GM21367 (cell line): ENCODE measurements around the gene STON2.
A peak's percentile ranks its signal among the peaks of the same experiment; 100 is the strongest.
"Not testable (repeated sequence)": the region's sequence is repeated elsewhere in the genome, so short reads cannot be mapped to it uniquely, and the experiment has no call there.

Source experiments
- ATAC-seq: cut with Tn5 transposase; IDR thresholded peaks from one replicate; pipeline ENCODE4 v1.9.1; 2021; ENCODE audit not compliant: unreplicated experiment

STON2 gene

GRCh38 chr14:81272317-81272716 lies 127.8 kb downstream of the STON2 start:
- ATAC-seq = no peak

DNA sequence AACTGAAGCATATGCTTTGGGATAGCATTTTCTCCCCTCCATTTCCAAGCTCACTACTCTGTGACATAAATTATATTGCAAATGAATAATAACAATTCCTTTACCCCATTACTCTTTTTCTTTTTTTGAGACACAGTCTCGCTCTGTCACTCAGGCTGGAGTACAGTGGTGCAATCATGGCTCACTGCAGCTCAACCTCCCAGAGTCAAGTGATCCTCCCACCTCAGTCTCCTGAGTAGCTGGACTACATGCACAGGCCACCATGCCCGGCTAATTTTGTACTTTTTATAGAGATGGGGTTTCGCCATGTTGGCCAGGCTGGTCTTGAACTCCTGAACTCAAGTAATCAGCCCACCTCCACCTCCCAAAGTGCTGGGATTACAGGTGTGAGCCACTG lies 130.1 kb downstream of the STON2 start:
- ATAC-seq = no peak

- peak; percentile 91 for ATAC-seq
Measured at GRCh38 chr14:81269100-81269978, 130.8 kb downstream of the STON2 start.

- ATAC-seq = no peak
Measured at GRCh38 chr14:81268016-81268416, 132.1 kb downstream of the STON2 start.

GRCh38 chr14:81265636-81266169 lies 134.4 kb downstream of the STON2 start:
- no peak for ATAC-seq

- no peak for ATAC-seq
Measured at GRCh38 chr14:81264671-81265070, 135.5 kb downstream of the STON2 start.

GRCh38 chr14:81263777-81264410 lies 136.2 kb downstream of the STON2 start:
- no peak for ATAC-seq

GRCh38 chr14:81261176-81261575 lies 138.9 kb downstream of the STON2 start:
- ATAC-seq = no peak

DNA sequence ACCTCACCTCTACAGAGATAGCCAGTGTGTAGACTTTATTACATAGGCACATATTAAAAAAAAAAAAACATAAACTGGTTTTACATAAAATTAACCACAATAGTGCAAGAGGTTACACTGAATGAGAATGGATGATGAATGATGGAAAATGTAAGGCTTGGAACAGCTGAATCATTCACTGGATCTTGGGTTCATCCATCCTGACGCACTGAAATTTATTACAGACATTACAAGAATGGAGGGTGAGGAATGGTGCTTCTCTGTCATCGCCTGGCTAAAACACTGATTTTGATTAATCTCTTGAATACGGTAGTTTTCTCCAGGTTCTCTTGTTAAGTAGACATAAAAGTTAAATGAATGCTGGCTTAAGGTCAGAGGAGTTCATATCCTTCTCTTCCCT lies 139.4 kb downstream of the STON2 start:
- no peak for ATAC-seq

DNA sequence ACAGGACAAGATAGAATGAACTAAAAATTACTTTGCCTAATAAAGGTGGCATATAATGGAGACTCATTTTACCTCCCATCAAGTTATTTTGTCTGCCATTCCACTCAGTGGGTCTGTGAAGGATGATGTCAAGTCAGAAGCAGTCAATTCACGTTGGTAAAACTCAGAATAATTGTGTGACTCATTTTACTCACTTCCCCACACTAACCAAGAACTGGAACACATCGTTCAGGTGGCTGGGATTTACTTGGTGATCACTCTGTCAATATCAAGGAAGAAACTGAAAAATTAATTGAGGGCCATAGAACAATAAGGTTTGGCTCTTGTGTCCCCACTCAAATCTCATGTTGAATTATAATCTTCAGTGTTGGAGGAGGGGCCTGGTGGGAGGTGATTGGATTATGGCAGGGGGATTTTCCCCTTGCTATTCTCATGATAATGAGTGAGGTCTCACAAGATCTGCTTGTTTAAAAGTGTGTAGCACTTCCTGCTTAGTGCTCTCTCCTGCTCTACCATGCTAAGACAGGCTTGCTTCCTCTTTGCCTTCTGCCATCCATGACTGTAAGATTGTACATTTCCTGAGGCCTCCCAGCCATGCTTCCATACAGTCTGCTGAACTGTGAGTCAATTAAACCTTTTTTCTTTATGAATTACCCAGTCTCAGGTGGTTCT lies 143.7 kb downstream of the STON2 start:
- ATAC-seq = peak; percentile 76

DNA sequence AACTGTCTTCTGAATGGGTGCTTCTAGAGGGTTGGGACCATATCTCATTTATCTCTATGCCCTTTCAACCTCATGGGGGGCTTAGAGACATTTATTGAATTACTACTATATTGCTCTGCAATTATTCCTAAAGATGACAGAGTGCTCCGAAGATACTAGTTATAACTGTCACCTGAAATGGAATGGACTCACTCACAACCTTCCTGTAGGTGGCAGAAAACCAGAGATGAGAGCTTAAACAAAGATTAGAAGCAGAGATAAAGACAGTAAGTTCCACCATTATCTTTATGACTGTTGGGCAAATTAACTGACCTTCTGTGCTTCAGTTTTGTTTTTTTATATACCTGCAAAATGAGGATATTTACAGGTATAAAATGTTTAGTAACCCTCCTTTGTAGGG lies 147.8 kb downstream of the STON2 start:
- no peak for ATAC-seq

DNA sequence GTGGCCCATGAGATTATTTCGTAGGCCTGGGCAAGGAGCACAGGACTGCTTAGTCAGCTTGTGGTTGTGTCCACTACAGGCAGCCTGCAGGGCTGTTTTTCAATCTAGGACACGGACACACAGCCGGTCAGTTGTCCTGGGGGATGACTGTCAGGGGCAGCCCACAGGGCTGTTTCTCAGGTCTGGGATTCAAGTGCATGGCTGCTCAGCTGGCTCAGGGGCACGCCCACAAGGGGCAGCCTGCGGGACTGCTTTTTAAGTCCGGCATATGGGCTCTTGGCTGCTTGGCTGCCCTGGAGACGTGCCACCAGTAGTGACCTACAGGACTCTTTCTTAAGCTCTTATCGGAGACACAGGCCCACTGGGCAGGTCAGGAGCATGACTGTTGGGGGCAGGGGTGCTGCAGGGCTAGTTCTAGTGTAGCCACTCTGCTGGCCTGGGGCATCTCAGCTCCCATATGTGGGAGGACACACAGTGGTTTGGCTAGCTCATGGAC lies 152.8 kb downstream of the STON2 start:
- no peak for ATAC-seq

DNA sequence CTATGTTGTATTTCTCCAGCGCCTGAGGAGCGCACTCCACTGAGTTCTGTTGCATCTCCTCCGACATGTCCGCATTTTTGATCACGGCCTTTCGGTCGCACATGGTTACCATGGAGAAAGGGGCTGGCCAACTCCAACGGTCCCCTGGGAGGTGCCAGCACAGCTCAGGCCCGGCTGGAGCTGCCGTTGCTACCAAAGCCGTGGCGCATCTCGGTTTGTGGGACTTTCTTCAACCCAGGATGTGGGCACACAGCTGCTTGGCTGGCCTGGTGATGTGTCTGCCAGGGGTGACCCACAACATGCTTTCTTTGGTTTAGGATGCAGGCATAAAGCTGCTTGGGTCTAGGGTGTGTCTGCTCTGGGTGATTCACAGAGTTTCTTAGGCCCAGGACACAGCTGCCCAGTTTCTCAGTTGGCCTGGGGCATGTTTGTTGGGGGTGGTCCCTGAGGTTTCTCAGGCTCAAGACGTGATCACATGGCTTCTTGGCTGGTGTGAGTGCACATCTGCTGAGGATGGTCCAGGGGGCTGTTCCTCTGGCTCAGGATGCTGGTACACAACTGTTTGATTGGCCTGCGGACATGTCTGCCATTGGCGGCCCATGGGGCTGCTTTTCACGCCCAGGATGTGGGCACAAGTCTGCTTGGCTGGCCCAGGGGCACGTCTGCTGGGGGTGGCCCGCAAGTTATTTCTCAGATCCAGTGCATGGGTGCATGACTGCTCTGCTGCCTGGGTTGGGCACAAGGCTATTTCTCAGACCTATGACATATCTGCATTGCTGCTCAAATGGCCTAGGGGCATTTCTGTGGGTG lies 153.5 kb downstream of the STON2 start:
- no peak for ATAC-seq

DNA sequence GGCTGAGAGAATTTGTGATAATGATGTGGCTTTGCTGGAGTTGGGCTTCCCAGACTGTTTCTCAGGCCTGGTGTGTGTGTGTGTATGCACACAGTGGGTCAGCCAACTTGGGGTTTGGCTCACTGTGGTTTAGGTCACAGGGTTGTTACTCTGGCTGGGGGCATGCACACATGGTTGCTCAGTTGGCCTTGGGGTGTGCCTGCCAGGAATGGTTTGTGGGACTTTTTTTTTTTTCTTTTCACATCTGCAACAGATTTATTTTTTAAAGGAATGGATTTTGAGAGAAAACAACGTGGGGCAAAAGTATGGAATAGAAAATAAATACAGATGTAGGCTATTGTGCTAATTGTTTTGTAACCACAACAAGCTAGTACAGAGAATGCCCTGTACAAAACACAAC lies 154.4 kb downstream of the STON2 start:
- ATAC-seq = no peak

- ATAC-seq = not testable (repeated sequence)
Measured at GRCh38 chr14:81244431-81244830, 155.7 kb downstream of the STON2 start.

DNA sequence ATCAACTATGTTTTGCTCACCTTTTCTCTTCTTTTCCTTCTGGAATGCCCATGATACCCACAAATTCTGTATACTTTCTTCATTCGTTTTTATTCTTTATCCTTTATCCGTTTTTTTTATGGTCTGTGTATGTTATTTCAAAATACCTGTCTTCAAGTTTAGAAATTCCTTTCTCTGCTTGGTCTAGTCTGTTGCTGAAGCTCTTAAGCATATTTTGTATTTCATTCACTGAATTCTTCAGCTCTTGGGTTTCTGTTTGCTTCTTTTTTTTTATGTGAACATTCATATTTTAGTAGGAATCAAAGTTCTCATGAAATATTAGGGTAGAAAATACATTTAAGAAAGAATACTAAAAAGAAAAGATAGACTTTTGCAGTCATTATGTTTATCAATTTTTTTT lies 156.6 kb downstream of the STON2 start:
- ATAC-seq = no peak

- not testable (repeated sequence) for ATAC-seq
Measured at GRCh38 chr14:81236849-81237248, 163.3 kb downstream of the STON2 start.

DNA sequence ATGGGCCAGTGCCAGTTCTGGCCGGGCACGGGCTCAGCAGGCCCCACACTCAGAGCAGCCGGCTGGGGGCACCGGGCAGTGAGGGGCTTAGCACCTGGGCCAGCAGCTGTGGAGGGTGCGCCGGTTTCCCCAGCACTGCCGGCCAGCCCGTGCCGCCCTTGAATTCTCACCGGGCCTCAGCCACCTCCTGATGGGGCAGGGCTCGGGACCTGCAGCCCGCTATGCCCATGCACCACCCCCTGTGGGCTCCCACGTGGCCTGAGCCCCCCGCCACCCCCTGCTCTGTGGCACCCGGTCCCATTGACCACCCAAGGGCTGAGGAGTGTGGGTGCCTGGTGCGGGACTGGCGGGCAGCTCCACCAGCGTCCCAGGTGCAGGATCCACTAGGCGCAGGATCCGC lies 164.0 kb downstream of the STON2 start:
- ATAC-seq = no peak

DNA sequence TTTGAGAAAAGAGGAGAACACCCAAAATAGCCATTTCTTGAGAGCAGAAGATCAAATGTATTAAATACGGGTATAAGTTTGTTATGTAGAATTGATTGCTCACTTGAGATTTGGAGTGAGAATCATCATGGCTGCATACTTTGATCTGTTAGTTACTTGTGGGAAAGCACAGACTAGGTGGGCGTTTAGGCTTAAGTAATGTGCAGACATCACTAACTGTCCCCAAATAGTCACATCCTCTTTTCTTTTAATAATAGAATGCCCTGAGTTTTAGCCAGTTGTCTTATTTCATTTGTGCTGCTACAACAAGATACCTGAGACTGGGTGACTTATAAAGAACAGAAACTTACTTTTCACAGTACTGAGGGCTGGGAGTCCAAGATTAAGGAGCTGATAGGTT lies 165.0 kb downstream of the STON2 start:
- ATAC-seq = no peak

DNA sequence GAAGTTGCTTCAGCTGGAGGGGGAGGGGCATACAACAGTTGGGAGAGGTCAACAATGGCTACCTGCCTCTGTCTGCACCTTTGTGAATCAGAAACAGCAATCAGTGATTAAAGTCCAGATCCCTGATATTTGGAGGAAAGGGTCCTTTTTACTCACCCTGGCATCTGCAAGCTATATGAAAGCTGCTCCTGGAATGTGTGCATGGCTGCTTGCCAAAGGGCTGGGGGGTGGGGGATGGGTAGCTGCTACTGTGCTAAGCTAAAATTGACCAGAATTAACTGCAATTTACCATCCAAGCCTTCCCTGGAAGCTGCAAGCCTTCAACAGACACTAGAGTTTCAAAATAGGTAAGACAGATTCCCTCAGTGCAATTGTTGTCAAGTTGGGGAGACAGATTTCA lies 165.8 kb downstream of the STON2 start:
- no peak for ATAC-seq

DNA sequence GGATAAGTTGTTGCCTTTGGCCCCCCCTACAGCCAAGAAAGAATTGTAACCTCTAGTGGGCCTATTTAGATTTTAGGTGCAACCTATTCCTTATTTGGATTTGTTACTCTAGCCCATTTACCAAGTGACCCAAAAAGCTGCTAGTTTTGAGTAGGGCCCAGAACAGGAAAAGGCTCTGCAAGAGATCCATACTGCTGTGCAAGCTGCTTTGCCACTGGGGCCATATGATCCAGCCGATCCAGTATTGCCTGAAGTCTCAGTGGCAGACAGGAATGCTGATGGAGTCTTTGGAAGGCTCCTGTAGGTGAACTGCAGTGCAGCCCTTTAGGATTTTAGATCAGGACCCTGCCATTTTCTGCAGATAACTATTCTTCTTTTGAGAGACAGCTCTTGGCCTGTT lies 166.5 kb downstream of the STON2 start:
- no peak for ATAC-seq
